ENCODE data around the gene NPNT.
"Not testable (repeated sequence)": the region's sequence is repeated elsewhere in the genome, so short reads cannot be mapped to it uniquely, and the experiment has no call there.

Gene NPNT

GRCh38 chr4:105894660-105895582 is at the start of gene NPNT:
TSS of gene NPNT (plus strand) at chr4:105895471. CDS start at chr4:105895653, 182 bp downstream.
- DNase-seq (ENCODE audit: low read depth): peak; percentile 13

GRCh38 chr4:105845559-105845958 is 49.7 kb upstream of the NPNT start:
- DNase-seq (ENCODE audit: low read depth): no peak

GRCh38 chr4:105848359-105848758 is 46.9 kb upstream of the NPNT start:
- DNase-seq (ENCODE audit: low read depth): not testable (repeated sequence)

- no peak for DNase-seq (ENCODE audit: low read depth)
These were observed 44.1 kb upstream of the NPNT start for GRCh38 chr4:105851196-105851595.

- DNase-seq (ENCODE audit: low read depth): not testable (repeated sequence)
These were observed 43.0 kb upstream of the NPNT start for GRCh38 chr4:105852230-105852629.

GRCh38 chr4:105858466-105859040 is 36.7 kb upstream of the NPNT start:
- DNase-seq (ENCODE audit: low read depth): no peak

- DNase-seq (ENCODE audit: low read depth): peak; percentile 74
These were observed 36.0 kb upstream of the NPNT start for GRCh38 chr4:105859233-105859632.

GRCh38 chr4:105870963-105871362 is 24.3 kb upstream of the NPNT start:
- DNase-seq (ENCODE audit: low read depth): no peak

- no peak for DNase-seq (ENCODE audit: low read depth)
These were observed 23.3 kb upstream of the NPNT start for GRCh38 chr4:105871997-105872396.

- no peak for DNase-seq (ENCODE audit: low read depth)
These were observed 20.0 kb upstream of the NPNT start for GRCh38 chr4:105875233-105875632.

- no peak for DNase-seq (ENCODE audit: low read depth)
These were observed 16.6 kb upstream of the NPNT start for GRCh38 chr4:105878668-105879067.

- DNase-seq (ENCODE audit: low read depth): no peak
These were observed 7.8 kb upstream of the NPNT start for GRCh38 chr4:105887508-105887907.

GRCh38 chr4:105895583-105896460 is 551 bp downstream of the NPNT start:
- no peak for DNase-seq (ENCODE audit: low read depth)

- no peak for DNase-seq (ENCODE audit: low read depth)
These were observed 1.2 kb downstream of the NPNT start for GRCh38 chr4:105896461-105896942.

GRCh38 chr4:105896984-105897775 is 1.9 kb downstream of the NPNT start:
- DNase-seq (ENCODE audit: low read depth): no peak

- no peak for DNase-seq (ENCODE audit: low read depth)
These were observed 5.3 kb downstream of the NPNT start for GRCh38 chr4:105900541-105900940.

- no peak for DNase-seq (ENCODE audit: low read depth)
These were observed 7.4 kb downstream of the NPNT start for GRCh38 chr4:105902550-105903262.

- DNase-seq (ENCODE audit: low read depth): peak; percentile 24
These were observed 14.6 kb downstream of the NPNT start for GRCh38 chr4:105909787-105910281.

GRCh38 chr4:105911426-105911825 is 16.2 kb downstream of the NPNT start:
- DNase-seq (ENCODE audit: low read depth): no peak

- no peak for DNase-seq (ENCODE audit: low read depth)
These were observed 17.4 kb downstream of the NPNT start for GRCh38 chr4:105912633-105913032.

Measured in fibroblast of gingiva (primary cell).